ENCODE results near the gene TMEM88. TPM values are rescaled to one million over a fixed set of nuclear protein-coding genes. Genes with fewer than 3 reads are reported as not detected.

Gene TMEM88
- total and polyA plus RNA-seq, 2 of the 8 experiments (the other 6 are each of a cell fraction or from before 2014, with no cell fraction given): 0.69 to 8.8 TPM

- TF ChIP-seq SP2 (IDR thresholded peaks at IDR 0.05; ENCODE audit: low read length): no peak
- TF ChIP-seq SIN3A (conservative IDR thresholded peaks at IDR 0.05 in 1 of 2, IDR thresholded peaks at IDR 0.05 in 1 of 2; ENCODE audit: low read depth in 1 of 2, low read length in 2 of 2): no peak
- no peak for TF ChIP-seq TAF1 (IDR thresholded peaks at IDR 0.05; ENCODE audit: low read depth, low read length)
- no peak for TF ChIP-seq SUZ12 (IDR thresholded peaks at IDR 0.05; ENCODE audit: low read length)
- no peak for TF ChIP-seq GTF2F1 (IDR thresholded peaks at IDR 0.05; ENCODE audit: borderline replicate concordance, low read depth, low read length)
- TF ChIP-seq CEBPB (IDR thresholded peaks at IDR 0.05; ENCODE audit: low read depth, low read length): no peak
- TF ChIP-seq FOSL1 (IDR thresholded peaks at IDR 0.05; ENCODE audit: insufficient read depth, low read depth, low read length): no peak
- TF ChIP-seq POLR2A (IDR thresholded peaks at IDR 0.05; ENCODE audit: control extremely low read depth in 1 of 2, low read depth in 2 of 2, low read length in 2 of 2): no peak
Measured at GRCh38 chr17:7894866-7895265, 40.0 kb downstream of the TMEM88 start (continued).
